GM23338 (cell line): ENCODE measurements around the gene HBM. TPM values are rescaled to one million over a fixed set of nuclear protein-coding genes. Genes with fewer than 3 reads are reported as not detected.

Source experiments
- ATAC-seq: fragments of 200-7000 bp; cut with Tn5 transposase; 3 replicates; pipeline ENCODE4 v1.9.1; 2020
- DNase-seq: peaks from one replicate; pipeline ENCODE4 v3.0.0-alpha.2; 2015; ENCODE audit warnings: low spot score
- H2AFZ ChIP-seq: fragments of 200-600 bp; sonication (generic); 2 replicates; pipeline ENCODE4 v1.8.0; 2016; ENCODE audit warnings: antibody characterized with exemption, mild to moderate bottlenecking, moderate library complexity
- H3F3A ChIP-seq: fragments of 200-600 bp; sonication (generic); replicated peaks from 2 replicates; pipeline ENCODE4 v1.8.0; 2017; ENCODE audit warnings: antibody characterized with exemption, mixed run types, low read depth
- H3K27ac ChIP-seq: fragments of 200-600 bp; sonication (generic); 2 replicates; pipeline ENCODE4 v1.6.1; 2016; ENCODE audit warnings: low read depth
- H3K27me3 ChIP-seq: fragments of 200-600 bp; sonication (generic); 2 replicates; pipeline ENCODE4 v1.8.0; 2016; ENCODE audit warnings: mild to moderate bottlenecking, mixed run types, moderate library complexity; ENCODE audit not compliant: insufficient read depth
- H3K36me3 ChIP-seq: fragments of 200-600 bp; sonication (generic); 2 replicates; pipeline ENCODE4 v1.8.0; 2016; ENCODE audit warnings: mild to moderate bottlenecking; ENCODE audit not compliant: insufficient read depth
- H3K4me1 ChIP-seq: fragments of 200-600 bp; sonication (generic); 2 replicates; pipeline ENCODE4 v1.8.0; 2016; ENCODE audit warnings: mild to moderate bottlenecking, moderate library complexity; ENCODE audit not compliant: insufficient read depth
- H3K4me2 ChIP-seq: fragments of 200-600 bp; sonication (generic); 2 replicates; pipeline ENCODE4 v1.7.1; 2017; ENCODE audit warnings: mixed run types
- H3K4me3 ChIP-seq: fragments of 200-600 bp; sonication (generic); 2 replicates; pipeline ENCODE4 v1.6.1; 2016; ENCODE audit warnings: mixed run types
- H3K79me2 ChIP-seq: fragments of 200-600 bp; sonication (generic); replicated peaks from 2 replicates; pipeline ENCODE4 v1.8.0; 2017; ENCODE audit warnings: mild to moderate bottlenecking; ENCODE audit not compliant: insufficient read depth
- H3K9me2 ChIP-seq: fragments of 200-600 bp; sonication (generic); 2 replicates; pipeline ENCODE4 v1.8.0; 2017; ENCODE audit not compliant: insufficient read depth
- H4K20me1 ChIP-seq: fragments of 200-600 bp; sonication (generic); replicated peaks from 2 replicates; pipeline ENCODE4 v1.8.0; 2017; ENCODE audit warnings: mild to moderate bottlenecking; ENCODE audit not compliant: insufficient read depth
- H3K27ac Mint-ChIP-seq: 2 replicates; pipeline ENCODE4 v1.8.0; 2020; ENCODE audit warnings: inconsistent platforms, mild to moderate bottlenecking, moderate library complexity, mixed read lengths
- H3K27me3 Mint-ChIP-seq: 3 replicates; pipeline ENCODE4 v1.8.0; 2022; ENCODE audit warnings: low read depth, mild to moderate bottlenecking, moderate library complexity, mixed read lengths, inconsistent platforms; ENCODE audit not compliant: insufficient read depth, poor library complexity
- H3K36me3 Mint-ChIP-seq: 3 replicates; pipeline ENCODE4 v1.8.0; 2021; ENCODE audit warnings: low read depth, mild to moderate bottlenecking, inconsistent platforms, moderate library complexity, mixed read lengths
- H3K4me1 Mint-ChIP-seq: 3 replicates; pipeline ENCODE4 v1.8.0; 2020; ENCODE audit warnings: mild to moderate bottlenecking, inconsistent platforms, mixed read lengths
- H3K4me3 Mint-ChIP-seq: 3 replicates; pipeline ENCODE4 v1.8.0; 2021; ENCODE audit warnings: moderate library complexity, mild to moderate bottlenecking, inconsistent platforms, mixed read lengths
- H3K9me3 Mint-ChIP-seq: 3 replicates; pipeline ENCODE4 v1.8.0; 2020; ENCODE audit warnings: moderate library complexity, mild to moderate bottlenecking, inconsistent platforms, mixed read lengths
- CREB1 ChIP-seq: fragments of 250-450 bp; sonication (Bioruptor Pico); IDR thresholded peaks from 2 replicates; pipeline ENCODE4 v1.5.0; 2020; ENCODE audit warnings: low read depth, mild to moderate bottlenecking, moderate library complexity
- CTCF ChIP-seq, 2 experiments: fragments of 200-600 bp in 1 of 2; sonication (generic) in 1 of 2; conservative IDR thresholded peaks; 2 replicates each; pipeline versions ENCODE4 v1.5.1 to v1.6.1; 2016 to 2017; ENCODE audit warnings: antibody characterized with exemption in 2 of 2, low read depth in 2 of 2, mild to moderate bottlenecking in 2 of 2, moderate library complexity in 1 of 2
- ETS1 ChIP-seq: IDR thresholded peaks from 2 replicates; pipeline ENCODE4 v1.6.1; 2016; ENCODE audit warnings: antibody characterized with exemption
- EZH2 ChIP-seq: fragments of 200-600 bp; sonication (generic); IDR thresholded peaks from one replicate; pipeline ENCODE4 v1.8.0; 2017; ENCODE audit warnings: antibody characterized with exemption, mild to moderate bottlenecking, low read depth; ENCODE audit not compliant: unreplicated experiment
- EZH2phosphoT487 ChIP-seq: fragments of 200-600 bp; sonication (generic); IDR thresholded peaks from one replicate; pipeline ENCODE4 v1.8.1; 2018; ENCODE audit warnings: antibody characterized with exemption; ENCODE audit not compliant: unreplicated experiment
- JUNB ChIP-seq: IDR thresholded peaks from one replicate; pipeline ENCODE4 v1.6.1; 2016; ENCODE audit warnings: antibody characterized with exemption; ENCODE audit not compliant: unreplicated experiment
- NANOG ChIP-seq: IDR thresholded peaks from 2 replicates; pipeline ENCODE4 v1.6.1; 2016; ENCODE audit warnings: antibody characterized with exemption, borderline replicate concordance
- POLR2AphosphoS5 ChIP-seq: IDR thresholded peaks from 2 replicates; pipeline ENCODE4 v1.6.1; 2016; ENCODE audit warnings: antibody characterized with exemption, low read depth
- REST ChIP-seq: IDR thresholded peaks from one replicate; pipeline ENCODE4 v1.6.1; 2018; ENCODE audit warnings: antibody characterized with exemption; ENCODE audit not compliant: unreplicated experiment
- ZNF114 ChIP-seq: fragments of 250-450 bp; sonication (Bioruptor Pico); IDR thresholded peaks from 2 replicates; pipeline ENCODE4 v1.5.0; 2020; ENCODE audit warnings: mild to moderate bottlenecking, moderate library complexity
- ZNF331 ChIP-seq: fragments of 250-450 bp; sonication (Bioruptor Pico); IDR thresholded peaks from 2 replicates; pipeline ENCODE4 v1.5.0; 2020; ENCODE audit warnings: low read depth, mild to moderate bottlenecking, moderate library complexity
- ZNF462 ChIP-seq: fragments of 250-450 bp; sonication (Bioruptor Pico); IDR thresholded peaks from 2 replicates; pipeline ENCODE4 v1.5.0; 2020; ENCODE audit warnings: mild to moderate bottlenecking, moderate library complexity
- polyA plus RNA-seq: library from polyadenylated mRNA; unstranded; fragments of >200 nt; fragmentation: Nextera tagmentation; extraction: Ambion mirVana; gene quantifications from 2 replicates; pipeline ENCODE4 v1.2.1, GENCODE V29; 2016
- total RNA-seq: library from RNA; depleted of rRNA; stranded (reverse); fragments of >200 nt; shearing (Covaris generic); gene quantifications from 2 replicates; pipeline ENCODE4 v1.2.3, GENCODE V29; 2014

HBM gene
- total and polyA plus RNA-seq, 2 experiments from 2014 or later, result not detected

GRCh38 chr16:146646-147045 is 19.1 kb upstream of the HBM start (continued):
- TF ChIP-seq REST (no peak), NANOG (no peak), POLR2AphosphoS5 (no peak), CREB1 (CRISPR knock-in tag) (no peak), ZNF114 (CRISPR knock-in tag) (no peak), EZH2 (no peak)

- Mint-ChIP-seq H3K4me1 (no peaks in the 10 kb centered on the region), H3K27ac (no peak overlapping the region), H3K27me3 (peaks cover 10% of the 10 kb centered on the region), H3K36me3 (no peaks in the 10 kb centered on the region; the same call in 2 of the 3 replicates), H3K4me3 (no peak overlapping the region), H3K9me3 (no peaks in the 10 kb centered on the region; the same call in 2 of the 3 replicates)
- Histone ChIP-seq H3F3A (no peaks in the 10 kb centered on the region), H3K27me3 (peaks cover 31% of the 10 kb centered on the region), H3K4me2 (no peak overlapping the region), H4K20me1 (no peaks in the 10 kb centered on the region), H3K79me2 (no peaks in the 10 kb centered on the region), H3K36me3 (no peaks in the 10 kb centered on the region), H3K4me3 (no peak overlapping the region), H2AFZ (0 out of 2 replicates have a peak overlapping the region, but pooled peaks have one; percentile 14), H3K9me2 (no peaks in the 10 kb centered on the region), H3K27ac (no peak overlapping the region), H3K4me1 (no peaks in the 10 kb centered on the region)
- no peak for DNase-seq
- ATAC-seq, result no peak
- TF ChIP-seq ZNF331 (CRISPR knock-in tag) (no peak), JUNB (no peak), EZH2phosphoT487 (no peak), ZNF462 (CRISPR knock-in tag) (no peak), ETS1 (no peak), ZNF114 (CRISPR knock-in tag) (no peak), NANOG (no peak), CTCF (conservative IDR thresholded peaks at IDR 0.05; ENCODE audit: low read depth in 2 of 2) (no peak)
Measured at GRCh38 chr16:149024-149660, 16.6 kb upstream of the HBM start.
